Stimulated activated naive CD4-positive, alpha-beta T cell (primary cell): Measurements from ENCODE around the gene RYR1.

ENCODE experiments used
- DNase-seq, 6 experiments: peaks; one replicate each; lab custom pipeline; 2025; lab: John Stamatoyannopoulos, UW

RYR1 gene

DNA sequence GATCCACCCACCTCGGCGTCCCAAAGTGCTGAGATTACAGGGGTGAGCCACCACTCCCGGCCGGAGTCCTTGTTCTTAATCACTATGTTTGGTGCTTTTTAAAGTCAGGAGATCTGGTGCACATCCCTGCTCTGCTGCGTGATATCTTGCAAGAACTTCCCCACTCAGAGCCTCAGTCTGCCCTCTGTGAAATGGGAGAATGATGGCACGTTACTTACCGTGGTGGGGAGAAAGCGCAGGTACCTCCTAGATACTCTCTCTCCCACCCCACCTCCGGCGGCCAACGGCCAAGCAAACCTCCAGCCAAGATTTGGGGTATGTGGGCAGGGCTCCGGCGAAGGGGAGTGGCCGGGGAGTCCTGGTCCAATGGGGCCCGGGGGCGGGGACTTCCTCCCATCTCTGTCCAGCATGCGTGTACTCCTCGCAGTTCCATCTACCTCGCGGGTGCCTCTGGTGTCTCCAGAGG, at the start of gene RYR1:
TSS of gene RYR1 (plus strand) at position 424 of the 466 bp plus-strand sequence. CDS start 139 bp downstream, outside the sequence.
- no peak for DNase-seq

DNA sequence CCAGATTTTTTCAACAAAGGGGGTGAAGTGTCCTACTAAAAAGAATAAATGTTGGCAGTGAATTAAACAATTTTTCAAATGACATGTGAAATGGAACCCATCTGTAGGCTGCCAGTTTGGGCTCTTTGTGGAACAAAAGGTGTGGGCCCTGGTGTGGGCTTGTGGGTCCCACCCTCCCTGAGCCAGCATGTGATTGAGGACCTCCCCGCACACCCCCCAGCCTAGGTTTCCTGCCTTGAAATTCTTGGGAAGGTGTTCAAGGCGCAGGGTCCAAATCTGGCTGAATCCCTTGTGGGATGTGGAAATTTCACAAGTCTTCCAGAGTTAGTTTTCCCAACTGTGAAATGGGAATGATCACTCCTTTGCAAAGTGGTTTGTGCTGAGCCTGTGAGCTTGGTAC, 49.7 kb upstream of the RYR1 start:
- no peak for DNase-seq

DNA sequence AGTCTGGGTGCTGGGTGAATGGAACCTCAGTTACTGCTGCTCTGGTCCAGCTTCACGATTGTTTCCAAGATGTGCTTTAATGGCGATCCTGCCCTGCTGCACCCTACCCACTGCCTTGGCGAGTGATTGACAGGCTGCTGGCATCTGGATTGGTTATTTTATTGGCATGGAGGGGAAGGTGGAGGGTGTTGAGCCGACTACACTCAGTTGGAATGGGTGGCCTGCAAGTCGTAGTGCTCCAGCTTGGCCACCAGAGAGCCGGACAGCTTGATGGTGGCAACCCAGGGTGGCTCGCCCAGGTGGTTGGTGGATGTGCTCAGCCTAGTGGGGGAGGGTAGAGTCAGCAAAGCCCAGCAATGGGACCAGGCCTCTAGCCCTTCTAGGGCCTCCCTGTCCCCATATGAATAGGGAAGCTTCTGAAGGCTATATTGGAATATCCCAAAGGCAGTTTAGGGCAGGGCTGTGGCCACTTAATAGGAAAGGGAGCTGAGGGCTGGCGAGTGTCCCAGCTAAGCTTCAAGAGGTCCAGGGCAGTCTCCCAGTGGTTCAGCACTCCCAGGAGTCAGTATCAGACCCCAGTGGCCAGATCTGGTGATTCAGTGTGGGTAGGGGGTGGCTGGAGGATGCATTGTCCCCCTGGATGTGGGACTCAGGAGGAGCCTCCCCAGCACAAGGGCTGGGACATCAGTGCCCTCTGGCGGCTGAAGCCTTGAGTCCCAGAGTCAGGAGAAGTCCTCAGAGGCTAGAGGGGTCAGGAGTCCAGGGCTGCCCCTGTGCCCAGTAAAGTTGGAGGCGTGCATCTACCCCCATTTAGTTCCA, 49.1 kb upstream of the RYR1 start:
- no peak for DNase-seq

- no peak for DNase-seq
Observed at GRCh38 chr19:38385057-38385803, 48.3 kb upstream of the RYR1 start.

DNA sequence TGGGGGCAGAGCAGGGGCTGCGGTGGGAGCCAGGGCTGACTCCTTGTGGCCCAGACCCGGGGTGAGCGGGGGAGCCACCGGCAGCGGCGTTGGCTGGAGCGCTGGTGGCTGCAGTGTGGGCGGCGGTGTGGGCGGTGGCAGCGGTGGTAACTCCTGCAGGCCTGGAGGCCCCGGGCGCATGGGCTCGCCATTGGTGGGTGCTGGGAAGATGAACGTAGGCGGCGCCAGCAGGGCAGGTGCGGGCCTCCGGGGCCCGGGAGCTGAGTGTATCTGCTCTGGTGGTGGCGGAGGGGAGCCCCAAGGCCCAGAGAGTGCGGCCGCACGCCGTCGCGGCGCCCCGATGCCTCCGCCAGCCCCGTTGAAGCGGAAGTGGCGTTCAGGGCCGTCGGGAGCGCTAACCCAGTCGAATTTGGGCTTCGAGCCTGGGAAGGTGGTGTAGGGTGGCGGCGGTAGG, 47.7 kb upstream of the RYR1 start:
- DNase-seq: no peak

DNA sequence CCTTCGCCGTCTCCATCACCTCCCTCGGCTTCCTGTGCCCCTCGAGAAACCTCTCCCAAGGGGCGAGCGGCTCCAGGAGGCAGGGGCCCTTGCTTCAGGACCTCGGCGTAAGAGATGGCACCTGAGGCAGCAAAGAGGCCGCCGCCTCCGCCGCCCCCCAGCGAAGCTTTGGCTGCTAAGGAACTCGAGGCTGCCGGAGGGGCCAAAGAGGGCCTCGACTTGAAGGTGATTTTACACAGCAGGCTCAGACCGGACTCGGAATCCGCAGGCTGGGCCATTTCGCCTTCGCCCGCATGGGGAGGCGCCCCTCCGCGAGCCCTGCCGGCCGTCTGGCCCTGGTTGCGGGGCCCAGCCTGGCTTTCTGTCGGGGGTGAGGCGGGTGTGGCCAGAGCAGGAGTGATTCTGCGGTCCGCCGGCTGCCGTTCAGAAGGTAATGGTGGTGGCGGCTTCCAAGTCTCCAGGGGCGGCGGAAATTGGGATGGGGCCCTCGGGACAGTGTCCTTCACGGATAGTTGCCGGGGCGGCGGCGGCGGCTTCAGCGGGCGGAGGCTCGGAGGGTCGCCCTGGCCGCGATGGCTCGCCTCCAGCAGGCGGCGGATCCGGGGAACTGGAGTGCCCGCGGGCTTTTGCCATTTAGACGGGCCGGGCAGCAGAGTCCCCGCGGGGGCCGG, 47.1 kb upstream of the RYR1 start:
- DNase-seq: no peak

GRCh38 chr19:38386971-38387549, 46.4 kb upstream of the RYR1 start:
- DNase-seq: no peak

DNA sequence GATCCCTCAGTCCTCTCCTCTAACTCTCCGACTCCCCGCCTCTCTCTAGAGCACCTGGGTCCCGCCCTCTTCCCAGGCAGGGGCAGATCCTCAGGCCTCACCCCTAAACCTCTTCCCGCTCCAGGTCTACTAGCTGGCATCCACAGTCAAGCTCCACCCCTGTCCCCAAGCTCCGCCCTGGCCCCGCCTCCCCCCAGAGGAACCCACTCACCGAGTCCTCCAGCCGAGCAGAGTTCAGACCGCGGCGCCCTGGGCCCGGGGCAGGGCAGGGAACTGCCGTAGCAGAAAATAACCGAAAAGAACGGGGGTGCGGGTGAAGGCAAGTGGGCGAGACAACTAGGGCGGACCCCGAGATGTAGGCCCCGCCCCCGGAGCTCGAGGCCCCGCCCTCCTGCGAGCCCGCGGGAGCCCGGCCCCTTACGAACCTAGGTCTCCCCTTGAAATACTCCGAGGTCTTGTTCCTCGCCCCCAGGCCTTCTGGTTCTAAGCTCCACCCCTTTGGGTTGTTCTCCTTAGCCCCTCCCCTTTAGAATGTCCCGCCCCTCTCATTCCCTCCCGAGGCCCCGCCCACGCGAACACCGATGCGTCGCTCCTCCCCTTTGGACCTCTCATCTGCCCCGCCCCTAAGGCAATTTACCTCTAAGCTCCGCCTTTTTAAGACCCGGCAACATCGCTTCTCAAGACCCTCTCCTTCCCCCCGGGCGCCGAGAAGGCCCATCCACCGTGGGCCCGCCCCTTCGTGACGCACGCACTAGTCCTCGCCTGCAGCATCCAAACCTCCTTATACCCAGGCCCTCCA, 45.7 kb upstream of the RYR1 start, which contains the start of gene GGN:
TSS of gene GGN (minus strand) at position 485 of the 799 bp plus-strand sequence. CDS start 773 bp downstream, outside the sequence.
- DNase-seq: peak; percentile 55 to 84 (median 76)

- DNase-seq: peak in 1 of 6 experiments; percentile 51
Observed at GRCh38 chr19:38388349-38389100, 45.0 kb upstream of the RYR1 start, which contains the start of gene SPRED3. TSS of gene SPRED3 (plus strand) at chr19:38388697. CDS start at chr19:38390303, 1,606 bp downstream.

DNA sequence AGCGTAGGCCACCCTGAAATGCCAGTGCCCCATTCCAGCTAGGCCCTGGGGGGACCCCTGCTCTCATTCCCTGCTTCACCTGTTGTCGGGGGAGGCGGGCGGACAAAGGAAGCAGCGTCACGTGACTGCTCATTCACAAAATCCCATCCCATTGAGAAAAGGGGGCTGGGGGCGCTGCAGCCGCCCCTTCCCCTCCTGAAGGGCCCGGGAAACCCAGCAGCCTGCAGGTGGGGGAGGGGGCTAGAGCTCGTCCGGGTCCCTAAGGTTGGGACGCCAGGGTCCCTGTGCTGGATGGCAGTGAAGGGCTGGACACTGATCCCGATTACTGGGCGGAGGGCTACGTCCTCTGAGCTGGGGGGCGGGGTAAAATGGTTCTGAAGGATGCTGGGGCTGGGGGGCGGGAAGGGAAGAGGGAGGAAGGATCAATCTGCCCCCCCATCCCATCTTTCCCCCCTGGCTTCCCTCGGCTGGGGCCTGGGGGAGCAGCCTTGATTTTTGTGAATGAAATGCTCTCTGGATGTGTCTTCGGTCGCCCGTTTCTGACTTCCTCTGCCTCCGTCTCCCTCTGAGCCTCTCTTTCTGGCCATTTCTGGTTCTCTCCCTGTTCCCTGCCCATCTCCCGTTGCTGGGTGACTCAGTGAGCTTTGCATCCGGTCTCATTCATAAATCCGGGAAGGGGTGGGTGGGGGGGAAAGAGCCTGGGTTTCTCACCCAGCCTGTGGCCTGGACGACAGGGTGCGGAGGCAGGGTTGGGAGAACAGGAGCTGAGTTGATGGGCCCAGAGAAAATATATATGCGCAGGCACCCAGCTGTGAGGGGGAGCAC, 44.2 kb upstream of the RYR1 start:
- peak in 1 of 6 experiments; percentile 7 for DNase-seq

- DNase-seq: no peak
Observed at GRCh38 chr19:38389957-38390924, 43.2 kb upstream of the RYR1 start.

- DNase-seq: no peak
Observed at GRCh38 chr19:38391911-38392464, 41.5 kb upstream of the RYR1 start.

- no peak for DNase-seq
Observed at GRCh38 chr19:38392707-38393308, 40.7 kb upstream of the RYR1 start.

GRCh38 chr19:38394488-38394887, 39.0 kb upstream of the RYR1 start:
- DNase-seq: peak in 5 of 6 experiments; percentile 34 to 54 (median 44)

- peak in 4 of 6 experiments; percentile 22 to 64 (median 50) for DNase-seq
Observed at GRCh38 chr19:38395381-38396114, 37.9 kb upstream of the RYR1 start.

DNA sequence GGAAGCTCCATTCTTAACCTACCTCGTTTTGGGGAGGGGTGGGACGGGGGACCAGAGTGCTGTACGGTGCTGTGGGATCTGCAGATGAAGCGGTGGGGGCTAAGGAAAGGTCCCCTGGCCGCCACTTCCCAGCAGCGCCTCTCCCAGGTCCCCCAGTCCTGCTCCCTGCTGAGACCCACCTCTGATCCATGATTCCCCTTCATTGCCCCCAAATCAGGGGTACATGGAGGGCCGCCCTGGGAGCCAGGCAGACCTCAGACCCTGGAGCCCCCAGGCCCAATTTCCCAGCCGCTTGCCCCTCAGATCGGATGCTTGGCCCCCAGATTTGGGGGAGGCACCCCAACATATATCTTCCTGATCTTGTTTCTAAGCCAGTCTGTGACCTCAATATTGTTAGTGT, 34.4 kb upstream of the RYR1 start:
- DNase-seq: no peak

DNA sequence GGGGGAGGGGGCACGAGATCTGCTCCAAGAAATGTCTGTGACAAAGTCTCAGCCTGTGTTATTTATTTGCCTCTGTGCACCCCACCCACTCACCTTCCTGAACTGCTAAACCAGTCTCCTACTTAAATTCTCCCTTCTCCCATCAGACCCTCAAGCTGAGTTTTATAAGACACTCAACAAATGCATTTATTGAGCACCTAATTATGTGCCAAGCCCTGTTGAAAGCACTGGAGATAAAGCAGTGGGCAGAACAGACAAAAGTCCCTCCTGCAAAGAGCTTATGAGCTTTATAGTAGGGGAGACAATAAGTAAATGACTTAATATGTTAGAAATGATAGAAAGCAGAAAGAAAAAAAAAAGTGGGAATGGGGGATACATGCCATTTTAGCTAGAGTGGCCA, 34.0 kb upstream of the RYR1 start:
- no peak for DNase-seq
